Lower leg skin (tissue), 4 donors: ENCODE data around the gene GRM7. TPM values are rescaled to one million over a fixed set of nuclear protein-coding genes. Genes with fewer than 3 reads are reported as not detected.

Experiments
- DNase-seq, 2 donors: peaks; one replicate each; pipeline ENCODE4 v3.0.0-alpha.2; 2019; ENCODE audit warnings: low spot score in 2 of 2
- H3K4me3 ChIP-seq: fragments of 200-600 bp; sonication (generic); 2 replicates; pipeline ENCODE4 v1.5.1; 2017; ENCODE audit warnings: mild to moderate bottlenecking, low read depth; ENCODE audit not compliant: poor library complexity, severe bottlenecking
- CTCF ChIP-seq, 3 donors: fragments of 450-650 bp; IDR thresholded peaks; one replicate each; pipeline ENCODE4 v1.5.1; 2016; ENCODE audit warnings: antibody characterized with exemption in 3 of 3, mild to moderate bottlenecking in 3 of 3, moderate library complexity in 2 of 3
- POLR2A ChIP-seq, 2 donors: fragments of 450-650 bp; IDR thresholded peaks; one replicate each; pipeline ENCODE4 v1.6.1; 2016 to 2017; ENCODE audit warnings: antibody characterized with exemption in 2 of 2, mild to moderate bottlenecking in 1 of 2, moderate library complexity in 1 of 2
- WGBS, 2 donors: methylation state at CpG; one replicate each; pipeline ENCODE4 v1.1.5; 2018; 5-methylcytosine and 5-hydroxymethylcytosine counted together
- intact Hi-C: fragments of 100-400 bp; cut with DNase I; formaldehyde crosslinking; loops from one replicate; pipeline ENCODE4 v1.15.0; 2023; ENCODE audit warnings: low total_unique reads
- total RNA-seq, 4 donors: library from RNA; depleted of rRNA; stranded (reverse); fragments of >200 nt; gene quantifications; one replicate each; pipeline ENCODE4 v1.1.0, GENCODE V29; 2016

The GRM7 gene
- total RNA-seq, 4 donors from 2014 or later: 0.32 TPM; not detected in 3

- H3K4me3 ChIP-seq: no peak overlapping the region
- intact Hi-C loops: no loop called here
- 89 to 94% methylated on average over 7 of the region's 7 CpGs for WGBS, 2 donors
- no peak for TF ChIP-seq POLR2A (IDR thresholded peaks at IDR 0.05)
- no peak for TF ChIP-seq CTCF (IDR thresholded peaks at IDR 0.05)
- no peak for DNase-seq
These were observed 124.9 kb downstream of the GRM7 start for GRCh38 chr3:6985848-6986247.

GRCh38 chr3:6989608-6990291 lies 128.8 kb downstream of the GRM7 start:
- 64 to 73% methylated on average over 4 of the region's 4 CpGs for whole genome bisulfite sequencing, 2 donors
- intact Hi-C loops: no loop called here
- H3K4me3 ChIP-seq: no peak overlapping the region
- TF ChIP-seq CTCF (IDR thresholded peaks at IDR 0.05) (no peak), POLR2A (IDR thresholded peaks at IDR 0.05) (no peak)
- no peak for DNase-seq

GRCh38 chr3:6994081-6994668 lies 133.3 kb downstream of the GRM7 start:
- H3K4me3 ChIP-seq: no peak overlapping the region
- TF ChIP-seq POLR2A (IDR thresholded peaks at IDR 0.05): no peak
- TF ChIP-seq CTCF (IDR thresholded peaks at IDR 0.05): no peak
- intact Hi-C loops: no loop called here
- no peak for DNase-seq
- 72 to 73% methylated on average over 3 of the region's 3 CpGs for WGBS, 2 donors

- 55% methylated on average over 1 of the region's 1 CpG for WGBS, 2 donors
- intact Hi-C loops: no loop called here
- no peak for TF ChIP-seq CTCF (IDR thresholded peaks at IDR 0.05)
- no peak overlapping the region for H3K4me3 ChIP-seq
- no peak for DNase-seq
These were observed 139.6 kb downstream of the GRM7 start for GRCh38 chr3:7000501-7000900.

- TF ChIP-seq CTCF (IDR thresholded peaks at IDR 0.05): no peak
- no peak for TF ChIP-seq POLR2A (IDR thresholded peaks at IDR 0.05)
- WGBS, 2 donors: 79 to 86% methylated on average over 4 of the region's 4 CpGs
- DNase-seq: no peak
- intact Hi-C loops: no loop called here
- no peak overlapping the region for H3K4me3 ChIP-seq
These were observed 140.5 kb downstream of the GRM7 start for GRCh38 chr3:7001370-7001769.
